ENCODE results near the gene KRTAP2-2. TPM values are rescaled to one million over a fixed set of nuclear protein-coding genes. Genes with fewer than 3 reads are reported as not detected.
"Not testable (repeated sequence)": the region's sequence is repeated elsewhere in the genome, so short reads cannot be mapped to it uniquely, and the experiment has no call there.

The KRTAP2-2 gene
- total RNA-seq, 1 donor from 2014 or later = not detected

GRCh38 chr17:41052566-41052965 is 2.5 kb downstream of the KRTAP2-2 start:
- DNase-seq = no peak
- Mint-ChIP-seq H3K9me3 (ENCODE audit: unreplicated experiment) (no peaks in the 10 kb centered on the region), H3K27ac (ENCODE audit: unreplicated experiment) (no peak overlapping the region), H3K4me1 (ENCODE audit: low read depth, unreplicated experiment) (no peaks in the 10 kb centered on the region), H3K27me3 (ENCODE audit: unreplicated experiment) (peaks cover 2% of the 10 kb centered on the region), H3K4me3 (ENCODE audit: unreplicated experiment) (no peak overlapping the region), H3K36me3 (ENCODE audit: unreplicated experiment) (peaks cover 5% of the 10 kb centered on the region)
- TF ChIP-seq, protein P1, sequence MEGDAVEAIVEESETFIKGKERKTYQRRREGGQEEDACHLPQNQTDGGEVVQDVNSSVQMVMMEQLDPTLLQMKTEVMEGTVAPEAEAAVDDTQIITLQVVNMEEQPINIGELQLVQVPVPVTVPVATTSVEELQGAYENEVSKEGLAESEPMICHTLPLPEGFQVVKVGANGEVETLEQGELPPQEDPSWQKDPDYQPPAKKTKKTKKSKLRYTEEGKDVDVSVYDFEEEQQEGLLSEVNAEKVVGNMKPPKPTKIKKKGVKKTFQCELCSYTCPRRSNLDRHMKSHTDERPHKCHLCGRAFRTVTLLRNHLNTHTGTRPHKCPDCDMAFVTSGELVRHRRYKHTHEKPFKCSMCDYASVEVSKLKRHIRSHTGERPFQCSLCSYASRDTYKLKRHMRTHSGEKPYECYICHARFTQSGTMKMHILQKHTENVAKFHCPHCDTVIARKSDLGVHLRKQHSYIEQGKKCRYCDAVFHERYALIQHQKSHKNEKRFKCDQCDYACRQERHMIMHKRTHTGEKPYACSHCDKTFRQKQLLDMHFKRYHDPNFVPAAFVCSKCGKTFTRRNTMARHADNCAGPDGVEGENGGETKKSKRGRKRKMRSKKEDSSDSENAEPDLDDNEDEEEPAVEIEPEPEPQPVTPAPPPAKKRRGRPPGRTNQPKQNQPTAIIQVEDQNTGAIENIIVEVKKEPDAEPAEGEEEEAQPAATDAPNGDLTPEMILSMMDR (IDR thresholded peaks at IDR 0.05; ENCODE audit: partially characterized antibody, unreplicated experiment) = no peak

DNA sequence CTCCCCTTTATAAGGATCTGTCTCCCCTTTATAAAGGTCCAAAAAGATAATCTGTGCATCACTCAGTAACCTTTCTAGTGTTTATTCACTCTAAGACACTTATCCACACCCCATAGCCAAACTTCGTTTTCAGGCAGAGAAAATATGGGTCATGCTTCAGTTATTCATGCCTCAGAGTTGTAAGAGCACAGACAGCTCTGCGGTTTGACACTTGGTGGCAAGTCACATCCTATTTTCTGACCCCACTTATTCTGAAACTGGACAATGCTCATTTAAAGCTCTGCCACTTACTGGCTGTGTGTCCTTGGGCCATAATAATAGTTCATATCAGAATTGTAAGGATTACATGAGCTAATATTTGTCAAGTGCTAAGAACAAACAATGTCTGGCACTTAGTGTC is 5.9 kb downstream of the KRTAP2-2 start:
- no peak overlapping the region for H3K27ac Mint-ChIP-seq (ENCODE audit: unreplicated experiment)
- H3K27me3 Mint-ChIP-seq (ENCODE audit: unreplicated experiment) = peaks cover 4% of the 10 kb centered on the region
- H3K9me3 Mint-ChIP-seq (ENCODE audit: unreplicated experiment) = peaks cover 2% of the 10 kb centered on the region
- H3K4me1 Mint-ChIP-seq (ENCODE audit: low read depth, unreplicated experiment) = no peaks in the 10 kb centered on the region
- H3K36me3 Mint-ChIP-seq (ENCODE audit: unreplicated experiment) = no peaks in the 10 kb centered on the region
- H3K4me3 Mint-ChIP-seq (ENCODE audit: unreplicated experiment) = no peak overlapping the region
- TF ChIP-seq, protein P1 (IDR thresholded peaks at IDR 0.05; ENCODE audit: partially characterized antibody, unreplicated experiment) = no peak
- no peak for DNase-seq

DNA sequence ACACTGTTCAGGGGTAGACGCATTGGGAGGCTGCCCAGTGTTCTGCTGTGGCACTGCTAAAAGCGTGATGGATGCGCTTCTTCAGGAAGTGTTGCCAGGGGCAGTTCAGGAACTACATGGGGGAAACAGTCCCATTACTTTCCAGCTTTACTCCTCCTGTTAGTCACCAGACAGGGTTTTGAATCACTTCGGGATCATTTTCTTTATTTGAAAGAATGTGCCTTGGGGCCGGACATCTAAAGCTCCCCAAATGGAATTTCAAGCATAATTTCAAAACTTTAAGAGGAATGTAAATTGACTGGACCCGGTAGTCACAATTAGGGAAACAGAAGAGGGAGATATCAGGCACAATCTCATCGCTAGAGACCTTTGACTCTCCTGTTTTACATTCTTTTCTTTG is 6.6 kb downstream of the KRTAP2-2 start:
- Mint-ChIP-seq H3K4me3 (ENCODE audit: unreplicated experiment) (no peak overlapping the region), H3K27me3 (ENCODE audit: unreplicated experiment) (peaks cover 4% of the 10 kb centered on the region), H3K4me1 (ENCODE audit: low read depth, unreplicated experiment) (no peaks in the 10 kb centered on the region), H3K27ac (ENCODE audit: unreplicated experiment) (no peak overlapping the region), H3K36me3 (ENCODE audit: unreplicated experiment) (no peaks in the 10 kb centered on the region), H3K9me3 (ENCODE audit: unreplicated experiment) (peaks cover 3% of the 10 kb centered on the region)
- DNase-seq = no peak
- TF ChIP-seq, protein P1 (IDR thresholded peaks at IDR 0.05; ENCODE audit: partially characterized antibody, unreplicated experiment) = no peak

DNA sequence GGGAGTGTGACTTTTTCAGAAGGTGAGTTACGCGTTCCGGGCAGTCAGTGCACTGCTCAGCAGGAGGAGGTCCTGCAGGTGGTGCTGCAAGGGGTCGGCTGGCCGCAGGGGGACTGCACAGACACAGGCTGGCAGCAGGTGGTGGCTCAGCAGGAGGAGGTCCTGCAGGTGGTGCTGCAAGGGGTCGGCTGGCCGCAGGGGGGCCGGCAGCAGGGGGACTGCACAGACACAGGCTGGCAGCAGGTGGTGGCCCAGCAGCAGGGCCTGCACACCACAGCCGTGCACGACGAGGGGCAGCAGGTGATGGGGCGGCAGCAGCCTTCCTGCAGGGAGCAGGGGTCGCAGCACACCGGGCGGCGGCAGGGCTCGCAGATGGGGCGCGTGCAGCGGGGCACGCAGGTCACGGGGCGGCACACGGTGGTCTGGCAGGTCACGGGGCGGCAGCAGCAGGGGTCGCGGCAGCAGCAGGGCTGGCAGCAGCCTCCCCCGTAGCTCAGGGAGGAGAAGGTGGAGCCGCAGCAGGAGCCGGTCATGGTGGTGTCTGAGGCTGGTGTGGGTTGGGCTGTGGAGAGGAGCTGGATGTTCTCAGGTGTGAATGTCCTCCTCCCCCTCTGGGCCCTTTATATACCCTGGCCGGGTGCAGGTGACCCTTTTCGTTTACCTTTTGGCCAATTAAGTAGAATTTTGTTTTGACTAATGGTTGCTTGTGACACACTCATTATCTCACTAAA is 8.1 kb downstream of the KRTAP2-2 start, which contains the start of gene KRTAP2-1:
KRTAP2-1 (minus strand) TSS at position 582 of the 731 bp plus-strand sequence; CDS start at position 533, 49 bp downstream.
- not testable (repeated sequence) for H3K27me3 Mint-ChIP-seq (ENCODE audit: unreplicated experiment); H3K9me3 Mint-ChIP-seq (ENCODE audit: unreplicated experiment); H3K4me1 Mint-ChIP-seq (ENCODE audit: low read depth, unreplicated experiment); H3K36me3 Mint-ChIP-seq (ENCODE audit: unreplicated experiment); H3K27ac Mint-ChIP-seq (ENCODE audit: unreplicated experiment); H3K4me3 Mint-ChIP-seq (ENCODE audit: unreplicated experiment); DNase-seq

DNA sequence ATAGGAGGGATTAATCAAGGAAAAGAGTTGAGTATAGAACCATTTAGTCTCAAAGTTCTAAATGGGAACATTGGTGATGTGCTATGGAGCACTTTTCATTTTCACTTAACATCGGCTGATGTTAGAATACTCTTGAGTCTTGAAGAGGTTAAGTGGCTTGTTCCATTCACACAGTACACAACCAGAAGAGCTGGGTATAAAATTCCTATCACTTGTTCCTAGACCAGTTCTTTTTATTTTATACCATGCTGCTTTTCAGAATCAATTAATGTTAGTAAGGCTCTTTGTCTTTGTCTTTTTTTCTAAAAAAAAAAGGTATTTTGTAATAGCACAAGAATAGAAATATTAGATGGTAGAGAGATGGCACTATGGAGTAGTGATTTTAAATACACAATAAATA is 12.1 kb downstream of the KRTAP2-2 start:
- H3K36me3 Mint-ChIP-seq (ENCODE audit: unreplicated experiment) = no peaks in the 10 kb centered on the region
- H3K27ac Mint-ChIP-seq (ENCODE audit: unreplicated experiment) = no peak overlapping the region
- H3K9me3 Mint-ChIP-seq (ENCODE audit: unreplicated experiment) = peaks cover 7% of the 10 kb centered on the region
- H3K27me3 Mint-ChIP-seq (ENCODE audit: unreplicated experiment) = peaks cover 2% of the 10 kb centered on the region
- no peak overlapping the region for H3K4me3 Mint-ChIP-seq (ENCODE audit: unreplicated experiment)
- DNase-seq = no peak
- H3K4me1 Mint-ChIP-seq (ENCODE audit: low read depth, unreplicated experiment) = peaks cover 3% of the 10 kb centered on the region
- TF ChIP-seq, protein P1 (IDR thresholded peaks at IDR 0.05; ENCODE audit: partially characterized antibody, unreplicated experiment) = no peak

GRCh38 chr17:41040783-41041571 is 14.1 kb downstream of the KRTAP2-2 start, which contains the start of gene KRTAP1-1:
TSS of gene KRTAP1-1 (minus strand) at chr17:41041450. CDS start at chr17:41041397, 53 bp downstream.
- not testable (repeated sequence) for H3K27me3 Mint-ChIP-seq (ENCODE audit: unreplicated experiment); H3K9me3 Mint-ChIP-seq (ENCODE audit: unreplicated experiment); H3K27ac Mint-ChIP-seq (ENCODE audit: unreplicated experiment); H3K4me3 Mint-ChIP-seq (ENCODE audit: unreplicated experiment); H3K4me1 Mint-ChIP-seq (ENCODE audit: low read depth, unreplicated experiment); H3K36me3 Mint-ChIP-seq (ENCODE audit: unreplicated experiment)
- DNase-seq = peak; percentile 44

Measured in glutamatergic neuron (in vitro differentiated cells).